ENCODE data around the gene YRDC.

DNA sequence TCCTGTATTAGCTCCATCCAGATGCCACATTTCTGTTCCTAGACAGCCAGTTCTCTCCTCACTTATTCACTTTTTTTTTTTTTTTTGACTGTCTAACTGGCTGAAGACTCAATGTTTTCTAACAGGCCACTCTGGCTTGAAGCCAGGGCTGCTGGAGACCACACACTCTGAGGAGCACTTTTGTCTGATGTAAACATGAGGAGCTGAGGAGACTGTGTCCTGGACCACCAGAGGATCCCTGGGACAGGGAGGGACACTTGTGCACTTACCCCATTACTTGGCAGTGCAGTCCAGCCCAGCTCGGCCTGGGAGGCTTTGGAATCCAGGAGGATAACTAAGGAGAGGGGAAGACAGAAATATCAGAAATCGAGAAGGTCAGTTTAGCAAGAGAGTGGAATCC, 45.5 kb downstream of the YRDC start:
- TF ChIP-seq POLR2A (IDR thresholded peaks at IDR 0.05) (no peak), EP300 (IDR thresholded peaks at IDR 0.05) (no peak), POLR2AphosphoS5 (IDR thresholded peaks at IDR 0.05) (no peak)
- TF ChIP-seq, protein P1, sequence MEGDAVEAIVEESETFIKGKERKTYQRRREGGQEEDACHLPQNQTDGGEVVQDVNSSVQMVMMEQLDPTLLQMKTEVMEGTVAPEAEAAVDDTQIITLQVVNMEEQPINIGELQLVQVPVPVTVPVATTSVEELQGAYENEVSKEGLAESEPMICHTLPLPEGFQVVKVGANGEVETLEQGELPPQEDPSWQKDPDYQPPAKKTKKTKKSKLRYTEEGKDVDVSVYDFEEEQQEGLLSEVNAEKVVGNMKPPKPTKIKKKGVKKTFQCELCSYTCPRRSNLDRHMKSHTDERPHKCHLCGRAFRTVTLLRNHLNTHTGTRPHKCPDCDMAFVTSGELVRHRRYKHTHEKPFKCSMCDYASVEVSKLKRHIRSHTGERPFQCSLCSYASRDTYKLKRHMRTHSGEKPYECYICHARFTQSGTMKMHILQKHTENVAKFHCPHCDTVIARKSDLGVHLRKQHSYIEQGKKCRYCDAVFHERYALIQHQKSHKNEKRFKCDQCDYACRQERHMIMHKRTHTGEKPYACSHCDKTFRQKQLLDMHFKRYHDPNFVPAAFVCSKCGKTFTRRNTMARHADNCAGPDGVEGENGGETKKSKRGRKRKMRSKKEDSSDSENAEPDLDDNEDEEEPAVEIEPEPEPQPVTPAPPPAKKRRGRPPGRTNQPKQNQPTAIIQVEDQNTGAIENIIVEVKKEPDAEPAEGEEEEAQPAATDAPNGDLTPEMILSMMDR (IDR thresholded peaks at IDR 0.05), result no peak

All from sigmoid colon (tissue), 4 donors.